HG02759 (cell line): ENCODE data around the gene LDB2.

ENCODE experiments used
- ATAC-seq: cut with Tn5 transposase; IDR thresholded peaks from one replicate; pipeline ENCODE4 v1.9.1; 2021; ENCODE audit warnings: mild to moderate bottlenecking, moderate library complexity; ENCODE audit not compliant: unreplicated experiment

LDB2 gene

GRCh38 chr4:16728111-16728510 is 170.3 kb downstream of the LDB2 start:
- no peak for ATAC-seq

- ATAC-seq: no peak
These were observed 171.2 kb downstream of the LDB2 start for GRCh38 chr4:16727218-16727617.

GRCh38 chr4:16726368-16727050 is 171.9 kb downstream of the LDB2 start:
- ATAC-seq: no peak

GRCh38 chr4:16725252-16725651 is 173.2 kb downstream of the LDB2 start:
- no peak for ATAC-seq

GRCh38 chr4:16722416-16722815 is 176.0 kb downstream of the LDB2 start:
- ATAC-seq: no peak

- no peak for ATAC-seq
These were observed 176.7 kb downstream of the LDB2 start for GRCh38 chr4:16721613-16722291.

GRCh38 chr4:16720761-16721160 is 177.7 kb downstream of the LDB2 start:
- ATAC-seq: no peak

GRCh38 chr4:16717266-16717970 is 181.0 kb downstream of the LDB2 start:
- no peak for ATAC-seq

GRCh38 chr4:16715482-16715881 is 183.0 kb downstream of the LDB2 start:
- no peak for ATAC-seq

- ATAC-seq: no peak
These were observed 184.3 kb downstream of the LDB2 start for GRCh38 chr4:16714191-16714590.

GRCh38 chr4:16713696-16714095 is 184.7 kb downstream of the LDB2 start:
- ATAC-seq: no peak

GRCh38 chr4:16713271-16713670 is 185.2 kb downstream of the LDB2 start:
- no peak for ATAC-seq

GRCh38 chr4:16710198-16710597 is 188.2 kb downstream of the LDB2 start:
- no peak for ATAC-seq

GRCh38 chr4:16707874-16708273 is 190.6 kb downstream of the LDB2 start:
- ATAC-seq: no peak

GRCh38 chr4:16706251-16706650 is 192.2 kb downstream of the LDB2 start:
- no peak for ATAC-seq

GRCh38 chr4:16705341-16705740 is 193.1 kb downstream of the LDB2 start:
- ATAC-seq: no peak

GRCh38 chr4:16704489-16704888 is 194.0 kb downstream of the LDB2 start:
- ATAC-seq: no peak

GRCh38 chr4:16695896-16696295 is 202.5 kb downstream of the LDB2 start:
- ATAC-seq: no peak

GRCh38 chr4:16694884-16695276 is 203.6 kb downstream of the LDB2 start:
- ATAC-seq: no peak

- ATAC-seq: no peak
These were observed 204.1 kb downstream of the LDB2 start for GRCh38 chr4:16694173-16694883.

GRCh38 chr4:16693641-16694040 is 204.8 kb downstream of the LDB2 start:
- ATAC-seq: no peak
